ENCODE data around the gene STK39.

STK39 gene

DNA sequence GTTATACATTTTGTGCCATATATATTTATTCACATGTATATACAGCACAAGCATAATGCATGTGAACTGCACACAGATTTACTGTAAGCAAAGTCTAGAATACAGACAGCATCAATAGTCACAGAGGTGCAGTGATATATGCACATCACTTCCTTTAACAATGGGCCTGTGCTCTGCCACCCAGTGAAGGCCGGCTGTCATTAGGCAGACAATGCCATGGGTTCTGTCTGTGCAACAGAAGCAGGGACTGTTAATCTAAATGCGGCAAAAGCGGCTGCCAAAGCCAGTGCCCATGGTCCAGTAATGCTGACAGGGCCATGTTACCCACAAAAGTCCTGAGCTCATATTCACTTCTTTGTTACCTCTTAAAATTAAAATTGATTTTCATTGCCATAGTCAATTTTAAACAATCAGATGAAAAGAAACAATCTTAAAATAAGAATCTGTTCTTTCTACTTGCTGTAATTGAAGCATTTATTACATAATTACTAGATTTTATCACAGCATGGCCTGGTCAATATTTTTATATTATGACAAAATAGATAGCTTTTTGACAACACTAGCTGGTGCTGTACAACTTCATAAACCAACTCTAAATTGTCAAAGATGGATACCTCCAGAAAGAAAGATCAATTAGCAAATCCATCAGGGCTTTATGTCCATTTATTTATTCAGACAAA, 232.0 kb downstream of the STK39 start:
- no peaks in the 10 kb centered on the region for H3K79me2 ChIP-seq (ENCODE audit: insufficient read depth, low read depth)
- no peak overlapping the region for H3K4me3 ChIP-seq (IDR thresholded peaks at IDR 0.05; ENCODE audit: insufficient read depth, low read depth, low read length)
- H3K9ac ChIP-seq, result no peak overlapping the region
- H3K27me3 ChIP-seq (ENCODE audit: insufficient read depth, low read depth), result no peaks in the 10 kb centered on the region
- no peaks in the 10 kb centered on the region for H4K20me1 ChIP-seq (ENCODE audit: insufficient read depth)
- no peaks in the 10 kb centered on the region for H3K36me3 ChIP-seq (ENCODE audit: insufficient read depth)
- H3K27ac ChIP-seq, result no peak overlapping the region
- no peak overlapping the region for H3K4me2 ChIP-seq
- H2AFZ ChIP-seq (ENCODE audit: low read depth), result no peak overlapping the region
- H3K4me1 ChIP-seq (ENCODE audit: low read depth, poor library complexity, severe bottlenecking), result no peaks in the 10 kb centered on the region
- TF ChIP-seq CTCF (conservative IDR thresholded peaks at IDR 0.05; ENCODE audit: low read depth, low read length), result no peak

GRCh38 chr2:168009900-168010299, 237.5 kb downstream of the STK39 start:
- no peak overlapping the region for H3K4me3 ChIP-seq (IDR thresholded peaks at IDR 0.05; ENCODE audit: insufficient read depth, low read depth, low read length)
- H3K79me2 ChIP-seq (ENCODE audit: insufficient read depth, low read depth), result no peaks in the 10 kb centered on the region
- no peak overlapping the region for H3K9ac ChIP-seq
- H4K20me1 ChIP-seq (ENCODE audit: insufficient read depth), result no peaks in the 10 kb centered on the region
- TF ChIP-seq CTCF (conservative IDR thresholded peaks at IDR 0.05; ENCODE audit: low read depth, low read length), result no peak
- H2AFZ ChIP-seq (ENCODE audit: low read depth), result no peak overlapping the region
- no peak overlapping the region for H3K27ac ChIP-seq
- H3K36me3 ChIP-seq (ENCODE audit: insufficient read depth), result no peaks in the 10 kb centered on the region
- H3K27me3 ChIP-seq (ENCODE audit: insufficient read depth, low read depth), result no peaks in the 10 kb centered on the region
- H3K4me2 ChIP-seq, result no peak overlapping the region
- no peaks in the 10 kb centered on the region for H3K4me1 ChIP-seq (ENCODE audit: low read depth, poor library complexity, severe bottlenecking)

- H3K4me1 ChIP-seq (ENCODE audit: low read depth, poor library complexity, severe bottlenecking), result no peaks in the 10 kb centered on the region
- TF ChIP-seq CTCF (conservative IDR thresholded peaks at IDR 0.05; ENCODE audit: low read depth, low read length), result no peak
- H4K20me1 ChIP-seq (ENCODE audit: insufficient read depth), result no peaks in the 10 kb centered on the region
- no peaks in the 10 kb centered on the region for H3K27me3 ChIP-seq (ENCODE audit: insufficient read depth, low read depth)
- no peak overlapping the region for H3K4me3 ChIP-seq (IDR thresholded peaks at IDR 0.05; ENCODE audit: insufficient read depth, low read depth, low read length)
- H3K27ac ChIP-seq, result no peak overlapping the region
- H3K36me3 ChIP-seq (ENCODE audit: insufficient read depth), result no peaks in the 10 kb centered on the region
- no peak overlapping the region for H3K4me2 ChIP-seq
- H3K79me2 ChIP-seq (ENCODE audit: insufficient read depth, low read depth), result no peaks in the 10 kb centered on the region
- no peak overlapping the region for H3K9ac ChIP-seq
- no peak overlapping the region for H2AFZ ChIP-seq (ENCODE audit: low read depth)
These were observed 238.7 kb downstream of the STK39 start for GRCh38 chr2:168008646-168009195.

GRCh38 chr2:168006498-168006897, 240.9 kb downstream of the STK39 start:
- H3K4me2 ChIP-seq, result no peak overlapping the region
- H3K4me1 ChIP-seq (ENCODE audit: low read depth, poor library complexity, severe bottlenecking), result peaks cover 14% of the 10 kb centered on the region
- no peak for TF ChIP-seq CTCF (conservative IDR thresholded peaks at IDR 0.05; ENCODE audit: low read depth, low read length)
- H2AFZ ChIP-seq (ENCODE audit: low read depth), result no peak overlapping the region
- H3K27ac ChIP-seq, result no peak overlapping the region
- no peaks in the 10 kb centered on the region for H3K27me3 ChIP-seq (ENCODE audit: insufficient read depth, low read depth)
- H3K9ac ChIP-seq, result no peak overlapping the region
- H3K4me3 ChIP-seq (IDR thresholded peaks at IDR 0.05; ENCODE audit: insufficient read depth, low read depth, low read length), result no peak overlapping the region
- H3K79me2 ChIP-seq (ENCODE audit: insufficient read depth, low read depth), result no peaks in the 10 kb centered on the region
- H4K20me1 ChIP-seq (ENCODE audit: insufficient read depth), result no peaks in the 10 kb centered on the region
- no peaks in the 10 kb centered on the region for H3K36me3 ChIP-seq (ENCODE audit: insufficient read depth)

All from KMS-11 (cell line).